HG03045 (cell line): ENCODE results near the gene PPIL4.

Experiments used
- ATAC-seq: cut with Tn5 transposase; IDR thresholded peaks from one replicate; pipeline ENCODE4 v1.9.1; 2021; ENCODE audit warnings: mild to moderate bottlenecking, moderate library complexity; ENCODE audit not compliant: unreplicated experiment

PPIL4 gene

GRCh38 chr6:149484733-149485700 lies 60.8 kb downstream of the PPIL4 start, which contains the start of gene ZC3H12D:
Gene ZC3H12D, minus strand, starts transcription at chr6:149485014. Its CDS starts 10,471 bp downstream, at chr6:149474543.
- ATAC-seq: peak; percentile 40

- no peak for ATAC-seq
These were observed 61.8 kb downstream of the PPIL4 start for GRCh38 chr6:149483849-149484655.

- ATAC-seq: no peak
These were observed 62.5 kb downstream of the PPIL4 start for GRCh38 chr6:149483334-149483725.

- no peak for ATAC-seq
These were observed 63.1 kb downstream of the PPIL4 start for GRCh38 chr6:149482545-149483333.

- ATAC-seq: no peak
These were observed 65.2 kb downstream of the PPIL4 start for GRCh38 chr6:149480502-149481280.

GRCh38 chr6:149478631-149479314 lies 67.1 kb downstream of the PPIL4 start:
- ATAC-seq: no peak

- no peak for ATAC-seq
These were observed 68.3 kb downstream of the PPIL4 start for GRCh38 chr6:149477544-149477943.

- ATAC-seq: no peak
These were observed 68.9 kb downstream of the PPIL4 start for GRCh38 chr6:149476789-149477455.

- no peak for ATAC-seq
These were observed 71.5 kb downstream of the PPIL4 start for GRCh38 chr6:149474108-149474935.

- no peak for ATAC-seq
These were observed 72.5 kb downstream of the PPIL4 start for GRCh38 chr6:149473080-149474052.

- ATAC-seq: no peak
These were observed 73.6 kb downstream of the PPIL4 start for GRCh38 chr6:149472241-149472640.

GRCh38 chr6:149471801-149472200 lies 74.0 kb downstream of the PPIL4 start:
- ATAC-seq: no peak

GRCh38 chr6:149470948-149471347 lies 74.9 kb downstream of the PPIL4 start:
- no peak for ATAC-seq

GRCh38 chr6:149468179-149468578 lies 77.7 kb downstream of the PPIL4 start:
- ATAC-seq: peak; percentile 17

GRCh38 chr6:149467265-149467664 lies 78.6 kb downstream of the PPIL4 start:
- ATAC-seq: no peak

- no peak for ATAC-seq
These were observed 81.4 kb downstream of the PPIL4 start for GRCh38 chr6:149464411-149464810.

GRCh38 chr6:149463781-149464180 lies 82.1 kb downstream of the PPIL4 start:
- ATAC-seq: no peak
